CD4-positive, alpha-beta T cell (primary cell): ENCODE measurements around the gene EID2. TPM values are rescaled to one million over a fixed set of nuclear protein-coding genes. Genes with fewer than 3 reads are reported as not detected.

Source experiments
- ATAC-seq: fragments of 200-7000 bp; cut with Tn5 transposase; one replicate; pipeline ENCODE4 v1.10.0; 2022; ENCODE audit warnings: mild to moderate bottlenecking; ENCODE audit not compliant: poor library complexity
- CTCF ChIA-PET: fragments of 350-600 bp; sonication (Branson Sonifier 250); formaldehyde crosslinking; loops from one replicate; lab custom pipeline; 2021; ENCODE audit warnings: antibody characterized with exemption, inconsistent platforms; lab: Charles Lee
- POLR2A ChIA-PET: fragments of 350-600 bp; sonication (Branson Sonifier 250); formaldehyde crosslinking; loops from one replicate; lab custom pipeline; 2021; ENCODE audit warnings: antibody characterized with exemption, inconsistent platforms; lab: Charles Lee
- DNase-seq, 14 experiments: peaks; one replicate each; pipeline ENCODE4 v3.0.0-alpha.2; 2013 to 2020; ENCODE audit warnings: mixed read lengths in 2 of 14
- H3K27ac ChIP-seq, 2 donors: one replicate each; pipeline versions ENCODE4 v1.5.1 to v1.7.0; 2013; ENCODE audit warnings: low read length in 2 of 2, low read depth in 1 of 2, mild to moderate bottlenecking in 1 of 2
- H3K27me3 ChIP-seq, 2 experiments: 1 replicate in 1 of 2; 2 replicates in 1 of 2; pipeline versions ENCODE4 v1.6.1 to v1.7.0; 2013; ENCODE audit warnings: low read length in 2 of 2, control low read depth in 1 of 2, mild to moderate bottlenecking in 1 of 2, moderate library complexity in 1 of 2; ENCODE audit not compliant: insufficient read depth in 2 of 2, control insufficient read depth in 1 of 2
- H3K36me3 ChIP-seq: one replicate; pipeline ENCODE4 v1.6.1; 2013; ENCODE audit warnings: low read length, control low read depth; ENCODE audit not compliant: insufficient read depth
- H3K4me1 ChIP-seq: one replicate; pipeline ENCODE4 v1.6.1; 2013; ENCODE audit warnings: low read length, control low read depth; ENCODE audit not compliant: insufficient read depth
- H3K4me3 ChIP-seq: one replicate; pipeline ENCODE4 v1.5.1; 2013; ENCODE audit warnings: mild to moderate bottlenecking, low read length, moderate library complexity
- H3K9me3 ChIP-seq, 2 experiments: 1 replicate in 1 of 2; 2 replicates in 1 of 2; pipeline versions ENCODE4 v1.6.1 to v1.7.0; 2013; ENCODE audit warnings: low read length in 2 of 2, mild to moderate bottlenecking in 2 of 2, control low read depth in 1 of 2, moderate library complexity in 1 of 2; ENCODE audit not compliant: control insufficient read depth in 1 of 2, insufficient read depth in 1 of 2
- H3K27ac Mint-ChIP-seq: one replicate; pipeline ENCODE4 v1.8.0; 2020; ENCODE audit warnings: mixed read lengths
- H3K27me3 Mint-ChIP-seq: one replicate; pipeline ENCODE4 v1.8.0; 2021; ENCODE audit warnings: mixed read lengths
- H3K36me3 Mint-ChIP-seq: one replicate; pipeline ENCODE4 v1.8.0; 2021; ENCODE audit warnings: low read depth, mixed read lengths
- H3K4me1 Mint-ChIP-seq: one replicate; pipeline ENCODE4 v1.8.0; 2021; ENCODE audit warnings: low read depth, mixed read lengths
- H3K4me3 Mint-ChIP-seq: one replicate; pipeline ENCODE4 v1.8.0; 2020; ENCODE audit warnings: mild to moderate bottlenecking, mixed read lengths
- H3K9me3 Mint-ChIP-seq: one replicate; pipeline ENCODE4 v1.8.0; 2020; ENCODE audit warnings: mixed read lengths
- intact Hi-C, 2 experiments: fragments of 100-400 bp; cut with DNase I in 1 of 2; cut with micrococcal nuclease in 1 of 2; formaldehyde crosslinking; loops; one replicate each; pipeline versions ENCODE4 v1.15.1 to v1.9.0; 2023 to 2025; cut with DNase I, micrococcal nuclease
- total RNA-seq, 174 experiments: library from RNA in 2 of 174; stranded (reverse) in 2 of 174; gene quantifications; one replicate each; pipeline ENCODE4 v1.2.3 and lab custom pipeline; 2021 to 2026
- TF ChIP-seq, protein P1 (sequence below): fragments of 200-600 bp; IDR thresholded peaks from one replicate; pipeline ENCODE4 v1.8.0; 2022; ENCODE audit warnings: antibody characterized with exemption, mild to moderate bottlenecking

The EID2 gene
- total RNA-seq, 2 experiments from 2014 or later, result 17.2 to 18.1 TPM

DNA sequence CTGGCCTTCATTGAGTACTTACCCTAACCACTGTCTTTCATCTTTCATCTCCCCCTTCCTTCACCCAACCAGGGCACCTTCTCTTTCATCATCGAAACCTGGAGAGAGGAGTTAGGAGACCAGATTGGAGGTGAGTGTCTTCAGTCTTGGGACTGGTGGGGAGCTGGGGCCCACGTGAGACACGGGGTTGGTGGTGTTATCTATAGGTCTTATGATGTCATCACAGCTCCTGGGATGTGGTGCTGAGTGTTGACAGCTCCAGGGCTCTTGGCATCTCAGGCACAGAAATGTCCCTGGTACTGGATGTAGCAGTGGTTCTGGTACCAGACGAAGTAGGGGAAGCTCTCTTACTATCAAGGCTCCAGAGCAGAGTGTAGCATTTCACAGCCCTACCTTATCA lies 39.4 kb downstream of the EID2 start:
- Histone ChIP-seq H3K27ac (no peak overlapping the region), H3K27me3 (peaks cover 48 to 70% of the 10 kb centered on the region in 2 experiments), H3K36me3 (no peaks in the 10 kb centered on the region), H3K4me1 (peaks cover 30% of the 10 kb centered on the region), H3K4me3 (no peak overlapping the region), H3K9me3 (peaks cover 0 to 18% of the 10 kb centered on the region in 2 experiments)
- intact Hi-C loops, result no loop called here
- ATAC-seq, result no peak
- H3K27me3 Mint-ChIP-seq, result peaks cover 71% of the 10 kb centered on the region
- no peak overlapping the region for H3K4me3 Mint-ChIP-seq
- DNase-seq, result no peak
- H3K27ac Mint-ChIP-seq, result no peak overlapping the region
- no peaks in the 10 kb centered on the region for H3K9me3 Mint-ChIP-seq
- TF ChIP-seq, protein P1, sequence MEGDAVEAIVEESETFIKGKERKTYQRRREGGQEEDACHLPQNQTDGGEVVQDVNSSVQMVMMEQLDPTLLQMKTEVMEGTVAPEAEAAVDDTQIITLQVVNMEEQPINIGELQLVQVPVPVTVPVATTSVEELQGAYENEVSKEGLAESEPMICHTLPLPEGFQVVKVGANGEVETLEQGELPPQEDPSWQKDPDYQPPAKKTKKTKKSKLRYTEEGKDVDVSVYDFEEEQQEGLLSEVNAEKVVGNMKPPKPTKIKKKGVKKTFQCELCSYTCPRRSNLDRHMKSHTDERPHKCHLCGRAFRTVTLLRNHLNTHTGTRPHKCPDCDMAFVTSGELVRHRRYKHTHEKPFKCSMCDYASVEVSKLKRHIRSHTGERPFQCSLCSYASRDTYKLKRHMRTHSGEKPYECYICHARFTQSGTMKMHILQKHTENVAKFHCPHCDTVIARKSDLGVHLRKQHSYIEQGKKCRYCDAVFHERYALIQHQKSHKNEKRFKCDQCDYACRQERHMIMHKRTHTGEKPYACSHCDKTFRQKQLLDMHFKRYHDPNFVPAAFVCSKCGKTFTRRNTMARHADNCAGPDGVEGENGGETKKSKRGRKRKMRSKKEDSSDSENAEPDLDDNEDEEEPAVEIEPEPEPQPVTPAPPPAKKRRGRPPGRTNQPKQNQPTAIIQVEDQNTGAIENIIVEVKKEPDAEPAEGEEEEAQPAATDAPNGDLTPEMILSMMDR, result no peak
- peaks cover 36% of the 10 kb centered on the region for H3K4me1 Mint-ChIP-seq
- ChIA-PET POLR2A (no interaction called here), CTCF (interaction anchor here (1.3 to 1.4 kb wide), 2 partner anchors 26 to 32 kb away, joined by 3 to 4 read pairs; partner anchors contain the start of gene EID2B)
- no peaks in the 10 kb centered on the region for H3K36me3 Mint-ChIP-seq

DNA sequence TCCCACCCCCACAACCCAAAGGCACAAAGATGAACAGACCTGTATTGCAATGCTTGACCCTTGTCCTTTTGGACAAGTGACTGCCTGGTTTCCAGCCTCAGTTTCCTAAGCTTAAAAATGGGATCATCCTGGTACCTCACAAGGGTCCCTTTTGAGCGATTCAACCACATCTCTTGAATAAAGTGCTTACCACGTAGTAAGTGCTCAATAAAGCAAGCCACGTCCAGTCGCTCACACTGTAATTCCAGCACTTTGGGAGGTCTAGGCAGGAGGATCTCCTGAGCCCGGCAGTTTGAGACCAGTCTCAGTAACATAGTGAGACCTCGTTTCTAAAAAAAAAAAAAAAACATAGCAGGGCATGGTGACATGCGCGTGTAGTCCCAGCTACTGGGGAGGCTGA lies 40.0 kb downstream of the EID2 start:
- Histone ChIP-seq H3K36me3 (no peaks in the 10 kb centered on the region), H3K9me3 (peaks cover 0 to 18% of the 10 kb centered on the region in 2 experiments), H3K4me1 (peaks cover 30% of the 10 kb centered on the region), H3K27ac (no peak overlapping the region), H3K27me3 (peaks cover 42 to 64% of the 10 kb centered on the region in 2 experiments), H3K4me3 (no peak overlapping the region)
- Mint-ChIP-seq H3K4me1 (peaks cover 36% of the 10 kb centered on the region), H3K4me3 (peak overlapping the region; percentile 17), H3K9me3 (no peaks in the 10 kb centered on the region), H3K36me3 (no peaks in the 10 kb centered on the region), H3K27ac (no peak overlapping the region), H3K27me3 (peaks cover 65% of the 10 kb centered on the region)
- ATAC-seq (no peak), DNase-seq (no peak)
- ChIA-PET POLR2A (no interaction called here), CTCF (interaction anchor here (1.3 kb wide), 1 partner anchor 33 kb away, joined by 4 read pairs; the partner anchor contains the start of gene EID2B)
- TF ChIP-seq, protein P1, result no peak
- intact Hi-C loops, result no loop called here

- peak; percentile 10 for ATAC-seq
- H3K27me3 Mint-ChIP-seq, result peaks cover 56% of the 10 kb centered on the region
- Histone ChIP-seq H3K27ac (no peak within 1 kb of the TSS), H3K4me1 (peaks cover 30% of the 10 kb centered on the region), H3K9me3 (peaks cover 0 to 17% of the 10 kb centered on the region in 2 experiments), H3K4me3 (peak within 1 kb of the TSS; percentile 10), H3K36me3 (no peaks in the 10 kb centered on the region), H3K27me3 (peaks cover 35 to 55% of the 10 kb centered on the region in 2 experiments)
- peak within 1 kb of the TSS; percentile 31 for H3K4me3 Mint-ChIP-seq
- DNase-seq, result peak in 2 of 14 experiments; percentile 8 to 37
- H3K4me1 Mint-ChIP-seq, result peaks cover 27% of the 10 kb centered on the region
- ChIA-PET CTCF (interaction anchor here (1.8 kb wide), 1 partner anchor 34 kb away, joined by 8 read pairs; the partner anchor contains the start of gene EID2B), POLR2A (interaction anchor here (0.6 kb wide), 1 partner anchor 731 kb away, joined by 4 read pairs; no protein-coding TSS in a partner anchor)
- no peaks in the 10 kb centered on the region for H3K9me3 Mint-ChIP-seq
- intact Hi-C loops, result no loop called here
- TF ChIP-seq, protein P1, result no peak
- H3K36me3 Mint-ChIP-seq, result no peaks in the 10 kb centered on the region
- H3K27ac Mint-ChIP-seq, result no peak within 1 kb of the TSS
Observed at GRCh38 chr19:39498798-39499642, 40.9 kb downstream of the EID2 start, which contains the start of gene DLL3. Gene DLL3 (plus strand): TSS chr19:39498947. CDS start chr19:39498975, 28 bp downstream.
